ENCODE data around the gene CP. TPM values are rescaled to one million over a fixed set of nuclear protein-coding genes. Genes with fewer than 3 reads are reported as not detected.
A peak's percentile ranks its signal among the peaks of the same experiment; 100 is the strongest.

The CP gene
- total RNA-seq, 1 experiment from 2014 or later: not detected

GRCh38 chr3:149186219-149186618, 35.4 kb downstream of the CP start:
- no peak for DNase-seq (ENCODE audit: low spot score)

GRCh38 chr3:149181182-149181581, 40.4 kb downstream of the CP start:
- DNase-seq (ENCODE audit: low spot score): no peak

GRCh38 chr3:149180057-149180573, 41.5 kb downstream of the CP start:
- peak; percentile 77 for DNase-seq (ENCODE audit: low spot score)

GRCh38 chr3:149179220-149179619, 42.4 kb downstream of the CP start:
- no peak for DNase-seq (ENCODE audit: low spot score)

GRCh38 chr3:149177122-149177521, 44.5 kb downstream of the CP start:
- no peak for DNase-seq (ENCODE audit: low spot score)

GRCh38 chr3:149174901-149175300, 46.7 kb downstream of the CP start:
- no peak for DNase-seq (ENCODE audit: low spot score)

- DNase-seq (ENCODE audit: low spot score): no peak
These were observed 51.0 kb downstream of the CP start for GRCh38 chr3:149170672-149171071.

- no peak for DNase-seq (ENCODE audit: low spot score)
These were observed 53.7 kb downstream of the CP start for GRCh38 chr3:149167898-149168297.

- DNase-seq (ENCODE audit: low spot score): no peak
These were observed 58.6 kb downstream of the CP start for GRCh38 chr3:149163066-149163465.

- DNase-seq (ENCODE audit: low spot score): no peak
These were observed 59.6 kb downstream of the CP start for GRCh38 chr3:149162007-149162406.

- DNase-seq (ENCODE audit: low spot score): no peak
These were observed 60.8 kb downstream of the CP start for GRCh38 chr3:149160754-149161300.

- DNase-seq (ENCODE audit: low spot score): no peak
These were observed 68.2 kb downstream of the CP start for GRCh38 chr3:149153402-149153801.

- no peak for DNase-seq (ENCODE audit: low spot score)
These were observed 69.2 kb downstream of the CP start for GRCh38 chr3:149152420-149152819.

- no peak for DNase-seq (ENCODE audit: low spot score)
These were observed 69.8 kb downstream of the CP start for GRCh38 chr3:149151843-149152242.

- DNase-seq (ENCODE audit: low spot score): no peak
These were observed 71.2 kb downstream of the CP start for GRCh38 chr3:149150436-149150835.

GRCh38 chr3:149145974-149146373, 75.7 kb downstream of the CP start:
- DNase-seq (ENCODE audit: low spot score): no peak

GRCh38 chr3:149145356-149145755, 76.3 kb downstream of the CP start:
- no peak for DNase-seq (ENCODE audit: low spot score)

GRCh38 chr3:149142682-149143081, 78.9 kb downstream of the CP start:
- DNase-seq (ENCODE audit: low spot score): no peak

- no peak for DNase-seq (ENCODE audit: low spot score)
These were observed 87.1 kb downstream of the CP start for GRCh38 chr3:149134575-149134974.

- DNase-seq (ENCODE audit: low spot score): no peak
These were observed 90.0 kb downstream of the CP start for GRCh38 chr3:149131589-149131988.

GRCh38 chr3:149129326-149130205, 92.1 kb downstream of the CP start, which contains the start of gene HPS3:
HPS3 (plus strand) TSS chr3:149129638; CDS start chr3:149129724, 86 bp downstream.
- peak; percentile 98 for DNase-seq (ENCODE audit: low spot score)

- no peak for DNase-seq (ENCODE audit: low spot score)
These were observed 92.8 kb downstream of the CP start for GRCh38 chr3:149128821-149129220.

All from HT-29 (cell line).